ENCODE results near the gene DGUOK.

DGUOK gene

GRCh38 chr2:73920577-73921545, 5.8 kb upstream of the DGUOK start:
- Histone ChIP-seq H3K4me3 (ENCODE audit: low read length in 2 of 2) (no peak overlapping the region), H3K36me3 (ENCODE audit: control insufficient read depth in 2 of 2, insufficient read depth in 2 of 2, low read length in 2 of 2) (no peaks in the 10 kb centered on the region), H3K27ac (ENCODE audit: low read depth in 2 of 2, low read length in 2 of 2) (no peak overlapping the region), H3K9me3 (ENCODE audit: control insufficient read depth in 2 of 2, low read length in 2 of 2) (no peaks in the 10 kb centered on the region), H3K9ac (ENCODE audit: low read depth in 1 of 2, low read length in 2 of 2) (no peak overlapping the region), H3K4me1 (ENCODE audit: control insufficient read depth in 2 of 2, insufficient read depth in 2 of 2, low read length in 2 of 2) (no peaks in the 10 kb centered on the region), H3K27me3 (ENCODE audit: control insufficient read depth in 2 of 2, insufficient read depth in 2 of 2, low read length in 2 of 2) (no peaks in the 10 kb centered on the region)

- no peak overlapping the region for H3K9ac ChIP-seq (ENCODE audit: low read depth in 1 of 2, low read length in 2 of 2)
- no peaks in the 10 kb centered on the region for H3K36me3 ChIP-seq (ENCODE audit: control insufficient read depth in 2 of 2, insufficient read depth in 2 of 2, low read length in 2 of 2)
- H3K27me3 ChIP-seq (ENCODE audit: control insufficient read depth in 2 of 2, insufficient read depth in 2 of 2, low read length in 2 of 2), result no peaks in the 10 kb centered on the region
- no peak overlapping the region for H3K27ac ChIP-seq (ENCODE audit: low read depth in 2 of 2, low read length in 2 of 2)
- H3K4me3 ChIP-seq (ENCODE audit: low read length in 2 of 2), result no peak overlapping the region
- H3K9me3 ChIP-seq (ENCODE audit: control insufficient read depth in 2 of 2, low read length in 2 of 2), result no peaks in the 10 kb centered on the region
- H3K4me1 ChIP-seq (ENCODE audit: control insufficient read depth in 2 of 2, insufficient read depth in 2 of 2, low read length in 2 of 2), result peaks cover 0 to 4% of the 10 kb centered on the region in 2 donors
Observed at GRCh38 chr2:73921581-73921980, 5.1 kb upstream of the DGUOK start.

- no peak overlapping the region for H3K9ac ChIP-seq (ENCODE audit: low read depth in 1 of 2, low read length in 2 of 2)
- H3K27ac ChIP-seq (ENCODE audit: low read depth in 2 of 2, low read length in 2 of 2), result no peak overlapping the region
- no peaks in the 10 kb centered on the region for H3K9me3 ChIP-seq (ENCODE audit: control insufficient read depth in 2 of 2, low read length in 2 of 2)
- H3K36me3 ChIP-seq (ENCODE audit: control insufficient read depth in 2 of 2, insufficient read depth in 2 of 2, low read length in 2 of 2), result no peaks in the 10 kb centered on the region
- no peaks in the 10 kb centered on the region for H3K27me3 ChIP-seq (ENCODE audit: control insufficient read depth in 2 of 2, insufficient read depth in 2 of 2, low read length in 2 of 2)
- H3K4me3 ChIP-seq (ENCODE audit: low read length in 2 of 2), result no peak overlapping the region
- peaks cover 8% of the 10 kb centered on the region in 2 donors for H3K4me1 ChIP-seq (ENCODE audit: control insufficient read depth in 2 of 2, insufficient read depth in 2 of 2, low read length in 2 of 2)
Observed at GRCh38 chr2:73922681-73923080, 4.0 kb upstream of the DGUOK start.

- Histone ChIP-seq H3K9me3 (ENCODE audit: control insufficient read depth in 2 of 2, low read length in 2 of 2) (no peaks in the 10 kb centered on the region), H3K27me3 (ENCODE audit: control insufficient read depth in 2 of 2, insufficient read depth in 2 of 2, low read length in 2 of 2) (no peaks in the 10 kb centered on the region), H3K4me1 (ENCODE audit: control insufficient read depth in 2 of 2, insufficient read depth in 2 of 2, low read length in 2 of 2) (peaks cover 28% of the 10 kb centered on the region in 2 donors), H3K36me3 (ENCODE audit: control insufficient read depth in 2 of 2, insufficient read depth in 2 of 2, low read length in 2 of 2) (no peaks in the 10 kb centered on the region), H3K4me3 (ENCODE audit: low read length in 2 of 2) (peak overlapping the region; percentile 23 to 28), H3K9ac (ENCODE audit: low read depth in 1 of 2, low read length in 2 of 2) (peak overlapping the region; percentile 13 to 17), H3K27ac (ENCODE audit: low read depth in 2 of 2, low read length in 2 of 2) (peak overlapping the region; percentile 98 to 99)
Observed at GRCh38 chr2:73925033-73925704, 1.5 kb upstream of the DGUOK start.

- H3K27ac ChIP-seq (ENCODE audit: low read depth in 2 of 2, low read length in 2 of 2), result peak overlapping the region; percentile 98 to 99
- peaks cover 30 to 32% of the 10 kb centered on the region in 2 donors for H3K4me1 ChIP-seq (ENCODE audit: control insufficient read depth in 2 of 2, insufficient read depth in 2 of 2, low read length in 2 of 2)
- peak overlapping the region; percentile 90 to 93 for H3K4me3 ChIP-seq (ENCODE audit: low read length in 2 of 2)
Observed at GRCh38 chr2:73925853-73926492, 707 bp upstream of the DGUOK start.

GRCh38 chr2:73927344-73927743, 664 bp downstream of the DGUOK start:
- peaks cover 31 to 32% of the 10 kb centered on the region in 2 donors for H3K4me1 ChIP-seq (ENCODE audit: control insufficient read depth in 2 of 2, insufficient read depth in 2 of 2, low read length in 2 of 2)
- peak overlapping the region; percentile 98 to 99 for H3K27ac ChIP-seq (ENCODE audit: low read depth in 2 of 2, low read length in 2 of 2)
- H3K4me3 ChIP-seq (ENCODE audit: low read length in 2 of 2), result peak overlapping the region; percentile 90 to 93
- H3K9ac ChIP-seq (ENCODE audit: low read depth in 1 of 2, low read length in 2 of 2), result peak overlapping the region; percentile 98 to 99
- H3K9me3 ChIP-seq (ENCODE audit: control insufficient read depth in 2 of 2, low read length in 2 of 2), result no peaks in the 10 kb centered on the region
- H3K36me3 ChIP-seq (ENCODE audit: control insufficient read depth in 2 of 2, insufficient read depth in 2 of 2, low read length in 2 of 2), result peaks cover 4 to 5% of the 10 kb centered on the region in 2 donors
- no peaks in the 10 kb centered on the region for H3K27me3 ChIP-seq (ENCODE audit: control insufficient read depth in 2 of 2, insufficient read depth in 2 of 2, low read length in 2 of 2)

More at GRCh38 chr2:73925853-73926492, 707 bp upstream of the DGUOK start:
- no peaks in the 10 kb centered on the region for H3K27me3 ChIP-seq (ENCODE audit: control insufficient read depth in 2 of 2, insufficient read depth in 2 of 2, low read length in 2 of 2)
- no peaks in the 10 kb centered on the region for H3K9me3 ChIP-seq (ENCODE audit: control insufficient read depth in 2 of 2, low read length in 2 of 2)
- peak overlapping the region; percentile 98 to 99 for H3K9ac ChIP-seq (ENCODE audit: low read depth in 1 of 2, low read length in 2 of 2)
- H3K36me3 ChIP-seq (ENCODE audit: control insufficient read depth in 2 of 2, insufficient read depth in 2 of 2, low read length in 2 of 2), result no peaks in the 10 kb centered on the region

GRCh38 chr2:73928963-73929347, 2.3 kb downstream of the DGUOK start:
- Histone ChIP-seq H3K36me3 (ENCODE audit: control insufficient read depth in 2 of 2, insufficient read depth in 2 of 2, low read length in 2 of 2) (peaks cover 8 to 18% of the 10 kb centered on the region in 2 donors), H3K4me1 (ENCODE audit: control insufficient read depth in 2 of 2, insufficient read depth in 2 of 2, low read length in 2 of 2) (peaks cover 31 to 32% of the 10 kb centered on the region in 2 donors), H3K4me3 (ENCODE audit: low read length in 2 of 2) (peak overlapping the region in 1 of 2 donors; percentile 13), H3K9ac (ENCODE audit: low read depth in 1 of 2, low read length in 2 of 2) (no peak overlapping the region), H3K9me3 (ENCODE audit: control insufficient read depth in 2 of 2, low read length in 2 of 2) (no peaks in the 10 kb centered on the region), H3K27ac (ENCODE audit: low read depth in 2 of 2, low read length in 2 of 2) (peak overlapping the region; percentile 18 to 54), H3K27me3 (ENCODE audit: control insufficient read depth in 2 of 2, insufficient read depth in 2 of 2, low read length in 2 of 2) (no peaks in the 10 kb centered on the region)

GRCh38 chr2:73930386-73930785, 3.7 kb downstream of the DGUOK start:
- H3K27me3 ChIP-seq (ENCODE audit: control insufficient read depth in 2 of 2, insufficient read depth in 2 of 2, low read length in 2 of 2), result no peaks in the 10 kb centered on the region
- peaks cover 8 to 18% of the 10 kb centered on the region in 2 donors for H3K36me3 ChIP-seq (ENCODE audit: control insufficient read depth in 2 of 2, insufficient read depth in 2 of 2, low read length in 2 of 2)
- H3K9me3 ChIP-seq (ENCODE audit: control insufficient read depth in 2 of 2, low read length in 2 of 2), result no peaks in the 10 kb centered on the region
- no peak overlapping the region for H3K9ac ChIP-seq (ENCODE audit: low read depth in 1 of 2, low read length in 2 of 2)
- H3K4me3 ChIP-seq (ENCODE audit: low read length in 2 of 2), result no peak overlapping the region
- H3K4me1 ChIP-seq (ENCODE audit: control insufficient read depth in 2 of 2, insufficient read depth in 2 of 2, low read length in 2 of 2), result peaks cover 31 to 32% of the 10 kb centered on the region in 2 donors
- no peak overlapping the region for H3K27ac ChIP-seq (ENCODE audit: low read depth in 2 of 2, low read length in 2 of 2)

- no peak overlapping the region for H3K9ac ChIP-seq (ENCODE audit: low read depth in 1 of 2, low read length in 2 of 2)
- peaks cover 13 to 24% of the 10 kb centered on the region in 2 donors for H3K36me3 ChIP-seq (ENCODE audit: control insufficient read depth in 2 of 2, insufficient read depth in 2 of 2, low read length in 2 of 2)
- H3K27me3 ChIP-seq (ENCODE audit: control insufficient read depth in 2 of 2, insufficient read depth in 2 of 2, low read length in 2 of 2), result no peaks in the 10 kb centered on the region
- peaks cover 27 to 32% of the 10 kb centered on the region in 2 donors for H3K4me1 ChIP-seq (ENCODE audit: control insufficient read depth in 2 of 2, insufficient read depth in 2 of 2, low read length in 2 of 2)
- H3K4me3 ChIP-seq (ENCODE audit: low read length in 2 of 2), result no peak overlapping the region
- no peak overlapping the region for H3K27ac ChIP-seq (ENCODE audit: low read depth in 2 of 2, low read length in 2 of 2)
- H3K9me3 ChIP-seq (ENCODE audit: control insufficient read depth in 2 of 2, low read length in 2 of 2), result no peaks in the 10 kb centered on the region
Observed at GRCh38 chr2:73931531-73932500, 5.1 kb downstream of the DGUOK start.

All from mucosa of rectum (tissue), 2 donors.